Measurements from ENCODE around the gene CFAP58.

The CFAP58 gene

GRCh38 chr10:104376784-104377300 lies 23.2 kb downstream of the CFAP58 start:
- DNase-seq (ENCODE audit: low spot score), result no peak

- no peak for DNase-seq (ENCODE audit: low spot score)
Observed at GRCh38 chr10:104380336-104380735, 26.7 kb downstream of the CFAP58 start.

GRCh38 chr10:104387130-104387888 lies 33.7 kb downstream of the CFAP58 start:
- no peak for DNase-seq (ENCODE audit: low spot score)

GRCh38 chr10:104388830-104389229 lies 35.2 kb downstream of the CFAP58 start:
- DNase-seq (ENCODE audit: low spot score), result no peak

GRCh38 chr10:104391150-104391968 lies 37.7 kb downstream of the CFAP58 start:
- DNase-seq (ENCODE audit: low spot score), result peak; percentile 3

- no peak for DNase-seq (ENCODE audit: low spot score)
Observed at GRCh38 chr10:104391969-104392296, 38.3 kb downstream of the CFAP58 start.

GRCh38 chr10:104393387-104393786 lies 39.8 kb downstream of the CFAP58 start:
- DNase-seq (ENCODE audit: low spot score), result no peak

- no peak for DNase-seq (ENCODE audit: low spot score)
Observed at GRCh38 chr10:104396581-104396980, 42.9 kb downstream of the CFAP58 start.

- DNase-seq (ENCODE audit: low spot score), result no peak
Observed at GRCh38 chr10:104403636-104404035, 50.0 kb downstream of the CFAP58 start.

GRCh38 chr10:104406715-104407650 lies 53.4 kb downstream of the CFAP58 start:
- no peak for DNase-seq (ENCODE audit: low spot score)

- DNase-seq (ENCODE audit: low spot score), result no peak
Observed at GRCh38 chr10:104413528-104413927, 59.9 kb downstream of the CFAP58 start.

GRCh38 chr10:104415526-104416165 lies 62.0 kb downstream of the CFAP58 start:
- no peak for DNase-seq (ENCODE audit: low spot score)

GRCh38 chr10:104416851-104417250 lies 63.2 kb downstream of the CFAP58 start:
- DNase-seq (ENCODE audit: low spot score), result no peak

GRCh38 chr10:104417637-104418292 lies 64.1 kb downstream of the CFAP58 start:
- no peak for DNase-seq (ENCODE audit: low spot score)

- no peak for DNase-seq (ENCODE audit: low spot score)
Observed at GRCh38 chr10:104424719-104425118, 71.1 kb downstream of the CFAP58 start.

GRCh38 chr10:104427989-104428388 lies 74.4 kb downstream of the CFAP58 start:
- DNase-seq (ENCODE audit: low spot score), result no peak

GRCh38 chr10:104429846-104430245 lies 76.2 kb downstream of the CFAP58 start:
- DNase-seq (ENCODE audit: low spot score), result no peak

- no peak for DNase-seq (ENCODE audit: low spot score)
Observed at GRCh38 chr10:104430360-104430759, 76.7 kb downstream of the CFAP58 start.

GRCh38 chr10:104433669-104434068 lies 80.0 kb downstream of the CFAP58 start:
- DNase-seq (ENCODE audit: low spot score), result no peak

- DNase-seq (ENCODE audit: low spot score), result no peak
Observed at GRCh38 chr10:104434601-104435000, 81.0 kb downstream of the CFAP58 start.

- DNase-seq (ENCODE audit: low spot score), result no peak
Observed at GRCh38 chr10:104435822-104436221, 82.2 kb downstream of the CFAP58 start.

All from CD4-positive, alpha-beta T cell treated with Interleukin-15 for 4 hours (primary cell).